IMR-90 (cell line): Measurements from ENCODE around the gene BTG4. TPM values are rescaled to one million over a fixed set of nuclear protein-coding genes. Genes with fewer than 3 reads are reported as not detected.
A peak's percentile ranks its signal among the peaks of the same experiment; 100 is the strongest.

ENCODE experiments used
- ATAC-seq: fragments of 200-7000 bp; cut with Tn5 transposase; 2 replicates; pipeline ENCODE4 v1.9.1; 2020; ENCODE audit warnings: low read depth, mild to moderate bottlenecking, moderate library complexity
- BruUV-seq: library from RNA; stranded (reverse); fragments of 400-500 nt; replicated peaks from 2 replicates; lab custom pipeline; 2021; lab: Mats Ljungman, UMichigan
- CTCF ChIA-PET: fragments of 300-600 bp; formaldehyde crosslinking; extraction: SDS; loops from one replicate; lab custom pipeline; 2021; ENCODE audit warnings: antibody characterized with exemption; lab: Yijun Ruan, JAX
- POLR2A ChIA-PET: fragments of 300-600 bp; sonication (Branson Sonifier 250); formaldehyde crosslinking; loops from one replicate; lab custom pipeline; 2022; ENCODE audit warnings: antibody characterized with exemption; ENCODE audit not compliant: unreplicated experiment; lab: Charles Lee
- DNase-seq: peaks from one replicate; pipeline ENCODE4 v3.0.0; 2013
- H2AFZ ChIP-seq: replicated peaks from 2 replicates; pipeline ENCODE3; 2013; ENCODE audit warnings: low read length, mild to moderate bottlenecking; ENCODE audit not compliant: poor library complexity
- H2AK5ac ChIP-seq: 2 replicates; pipeline ENCODE4 v1.6.1; 2013; ENCODE audit warnings: low read depth, low read length, inconsistent platforms
- H2AK9ac ChIP-seq: replicated peaks from 2 replicates; pipeline ENCODE3; 2013; ENCODE audit warnings: mild to moderate bottlenecking, low read depth, low read length, moderate library complexity; ENCODE audit not compliant: poor library complexity
- H2BK120ac ChIP-seq: 2 replicates; pipeline ENCODE4 v1.6.1; 2013; ENCODE audit warnings: low read depth, low read length, inconsistent platforms
- H2BK15ac ChIP-seq: 3 replicates; pipeline ENCODE4 v1.6.1; 2013; ENCODE audit warnings: low read depth, low read length, inconsistent platforms
- H2BK20ac ChIP-seq: 2 replicates; pipeline ENCODE4 v1.6.1; 2013; ENCODE audit warnings: low read depth, mild to moderate bottlenecking, inconsistent platforms, low read length, moderate library complexity
- H2BK5ac ChIP-seq: 2 replicates; pipeline ENCODE4 v1.6.1; 2013; ENCODE audit warnings: mild to moderate bottlenecking, low read depth, low read length, inconsistent platforms; ENCODE audit not compliant: poor library complexity, severe bottlenecking
- H3K14ac ChIP-seq: replicated peaks from 2 replicates; pipeline ENCODE4 v1.6.1; 2013; ENCODE audit warnings: low read depth, low read length, inconsistent platforms
- H3K18ac ChIP-seq: 2 replicates; pipeline ENCODE4 v1.6.1; 2013; ENCODE audit warnings: low read depth, low read length, control low read depth
- H3K23ac ChIP-seq: 2 replicates; pipeline ENCODE4 v1.6.1; 2013; ENCODE audit warnings: low read depth, low read length, inconsistent platforms
- H3K27ac ChIP-seq: 2 replicates; pipeline ENCODE4 v1.5.1; 2013; ENCODE audit warnings: mild to moderate bottlenecking, control low read depth, low read length; ENCODE audit not compliant: insufficient read depth
- H3K27me3 ChIP-seq: 2 replicates; pipeline ENCODE4 v1.6.1; 2013; ENCODE audit warnings: low read length; ENCODE audit not compliant: control insufficient read depth, insufficient read depth
- H3K36me3 ChIP-seq: 2 replicates; pipeline ENCODE4 v1.6.1; 2013; ENCODE audit warnings: low read length, mixed read lengths; ENCODE audit not compliant: control insufficient read depth, insufficient read depth
- H3K4ac ChIP-seq: 2 replicates; pipeline ENCODE4 v1.6.1; 2013; ENCODE audit warnings: low read depth, low read length, inconsistent platforms
- H3K4me1 ChIP-seq: 2 replicates; pipeline ENCODE4 v1.6.1; 2013; ENCODE audit warnings: low read length, mixed read lengths; ENCODE audit not compliant: control insufficient read depth, insufficient read depth
- H3K4me2 ChIP-seq: 2 replicates; pipeline ENCODE4 v1.6.1; 2013; ENCODE audit warnings: low read depth, mild to moderate bottlenecking, control low read depth, low read length, moderate library complexity
- H3K4me3 ChIP-seq: 2 replicates; pipeline ENCODE4 v1.5.1; 2013; ENCODE audit warnings: low read depth, mild to moderate bottlenecking, control low read depth, low read length, moderate library complexity; ENCODE audit not compliant: insufficient read depth
- H3K56ac ChIP-seq: 2 replicates; pipeline ENCODE4 v1.6.1; 2013; ENCODE audit warnings: low read length, inconsistent platforms; ENCODE audit not compliant: insufficient read depth; ENCODE audit errors: extremely low read depth
- H3K79me1 ChIP-seq, 2 experiments: 2 replicates each; pipeline ENCODE4 v1.6.1; 2013; ENCODE audit warnings: low read length in 2 of 2, inconsistent platforms in 1 of 2, low read depth in 1 of 2
- H3K9ac ChIP-seq: 2 replicates; pipeline ENCODE4 v1.6.1; 2013; ENCODE audit warnings: low read depth, low read length, control low read depth
- H3K9me1 ChIP-seq: 2 replicates; pipeline ENCODE4 v1.6.1; 2013; ENCODE audit warnings: low read length, inconsistent platforms; ENCODE audit not compliant: insufficient read depth
- H3K9me3 ChIP-seq: 2 replicates; pipeline ENCODE4 v1.6.1; 2013; ENCODE audit warnings: low read length; ENCODE audit not compliant: control insufficient read depth, insufficient read depth
- H4K20me1 ChIP-seq: 2 replicates; pipeline ENCODE4 v1.6.1; 2013; ENCODE audit warnings: low read length, inconsistent platforms; ENCODE audit not compliant: insufficient read depth
- H4K5ac ChIP-seq: 2 replicates; pipeline ENCODE4 v1.6.1; 2013; ENCODE audit warnings: mild to moderate bottlenecking, low read depth, low read length, control low read depth
- H4K8ac ChIP-seq, 2 experiments: 2 replicates each; pipeline ENCODE4 v1.6.1; 2013; ENCODE audit warnings: low read depth in 2 of 2, low read length in 2 of 2, control low read depth in 1 of 2, inconsistent platforms in 1 of 2
- H4K91ac ChIP-seq: 2 replicates; pipeline ENCODE4 v1.6.1; 2013; ENCODE audit warnings: low read depth, low read length, inconsistent platforms; ENCODE audit not compliant: insufficient read depth
- CEBPB ChIP-seq: IDR thresholded peaks from 2 replicates; pipeline ENCODE4 v1.6.1; 2012; ENCODE audit warnings: low read depth, low read length, improper control_type of control experiment
- MAFK ChIP-seq: IDR thresholded peaks from 2 replicates; pipeline ENCODE4 v1.6.1; 2012; ENCODE audit warnings: low read depth, low read length, improper control_type of control experiment
- MXI1 ChIP-seq: IDR thresholded peaks from 2 replicates; pipeline ENCODE4 v1.6.1; 2012; ENCODE audit warnings: low read depth, mild to moderate bottlenecking, low read length, moderate library complexity, borderline replicate concordance
- RAD21 ChIP-seq: IDR thresholded peaks from 2 replicates; pipeline ENCODE4 v1.6.1; 2012; ENCODE audit warnings: low read length, improper control_type of control experiment
- RFX5 ChIP-seq: IDR thresholded peaks from 2 replicates; pipeline ENCODE4 v1.8.0; 2012; ENCODE audit warnings: low read depth, mild to moderate bottlenecking, low read length, moderate library complexity
- USF2 ChIP-seq: fragments of 150-350 bp; IDR thresholded peaks from 2 replicates; pipeline ENCODE4 v1.6.1; 2017; ENCODE audit warnings: mild to moderate bottlenecking, antibody characterized with exemption, low read length, low read depth
- WGBS, 2 experiments: methylation state at CpG; one replicate each; pipeline versions ENCODE4 v1.1.5 to v1.1.7; 2013; ENCODE audit warnings: missing lambda C conversion rate in 2 of 2; ENCODE audit not compliant: insufficient read length in 1 of 2; ENCODE audit errors: extremely low coverage in 2 of 2; 5-methylcytosine and 5-hydroxymethylcytosine counted together
- dilution Hi-C: fragments of 300-500 bp; cut with HindIII; formaldehyde crosslinking; loops from one replicate; pipeline ENCODE4 v1.14.3; 2018; ENCODE audit warnings: low sequenced_read_pairs; ENCODE audit not compliant: unreplicated experiment
- in situ Hi-C: fragments of 300-500 bp; cut with MboI; formaldehyde crosslinking; loops from 3 replicates; pipeline ENCODE4 v1.14.3; 2019; ENCODE audit warnings: low sequenced_read_pairs, inconsistent platforms, mixed read lengths
- intact Hi-C: fragments of 100-400 bp; cut with micrococcal nuclease; formaldehyde crosslinking; loops from 2 replicates; pipeline ENCODE4 v1.10.0; 2022
- polyA plus RNA-seq, 3 experiments: library from polyadenylated mRNA; depleted of rRNA; stranded (reverse); fragments of >200 nt; gene quantifications; 2 replicates each; pipeline ENCODE4 v1.2.3, GENCODE V29; 2012; ENCODE audit warnings: low replicate concordance in 1 of 3
- total RNA-seq: library from RNA; depleted of rRNA; stranded (reverse); fragments of >200 nt; gene quantifications from 2 replicates; pipeline ENCODE4 v1.2.3, GENCODE V29; 2012

Gene BTG4
- total and polyA plus RNA-seq, 2 of the 4 experiments (the other 2 are of a cell fraction): not detected

- H3K9ac ChIP-seq: no peak overlapping the region
Observed at GRCh38 chr11:111460856-111461255, 51.3 kb downstream of the BTG4 start.

More at GRCh38 chr11:111460856-111461255, 51.3 kb downstream of the BTG4 start:
- H4K91ac ChIP-seq: no peak overlapping the region
- no peak overlapping the region for H3K56ac ChIP-seq
- no peak overlapping the region for H2AFZ ChIP-seq
- no peak overlapping the region for H3K4me3 ChIP-seq
- no peak overlapping the region for H2AK9ac ChIP-seq
- H4K5ac ChIP-seq: no peak overlapping the region
- CTCF ChIA-PET: no interaction called here
- no peak overlapping the region for H4K8ac ChIP-seq
- no peak overlapping the region for H3K4me2 ChIP-seq
- H3K4me1 ChIP-seq: peaks cover 9% of the 10 kb centered on the region
- no CpG with 5 or more reads among the region's 5 CpGs for WGBS, 2 experiments
- DNase-seq: peak; percentile 79
- no peaks in the 10 kb centered on the region for H3K79me1 ChIP-seq
- H3K9me3 ChIP-seq: no peaks in the 10 kb centered on the region
- no peaks in the 10 kb centered on the region for H3K36me3 ChIP-seq
- POLR2A ChIA-PET: no interaction called here
- no peak overlapping the region for H3K23ac ChIP-seq
- no peak overlapping the region for H3K4ac ChIP-seq
- BruUV-seq: no TSS peak
- no peak overlapping the region for H3K18ac ChIP-seq
- dilution Hi-C loops: no loop called here
- no peak overlapping the region for H2AK5ac ChIP-seq
- H4K20me1 ChIP-seq: no peaks in the 10 kb centered on the region
- 0 out of 2 replicates have a peak overlapping the region, but pooled peaks have one; percentile 18 for H2BK20ac ChIP-seq
- ATAC-seq: peak; percentile 37; the same call in 1 of the 2 replicates
- TF ChIP-seq MAFK: no peak
- TF ChIP-seq CEBPB: no peak
- no peak for TF ChIP-seq USF2
- no peak for TF ChIP-seq RFX5
- TF ChIP-seq RAD21: no peak
- TF ChIP-seq MXI1: no peak
- in situ Hi-C loops: no loop called here
- H2BK120ac ChIP-seq: no peak overlapping the region
- H3K14ac ChIP-seq: no peak overlapping the region
- H3K9me1 ChIP-seq: peaks cover 3% of the 10 kb centered on the region; the same call in 1 of the 2 replicates
- peaks cover 2% of the 10 kb centered on the region; the same call in 1 of the 2 replicates for H3K27me3 ChIP-seq
- no peak overlapping the region for H2BK5ac ChIP-seq
- intact Hi-C loops: no loop called here
- no peak overlapping the region for H3K27ac ChIP-seq
- H2BK15ac ChIP-seq: no peak overlapping the region
